Tibial nerve (tissue), 4 donors: ENCODE data around the gene GLRA1.

Source experiments
- EP300 ChIP-seq, 2 donors: sonication (generic); formaldehyde crosslinking; IDR thresholded peaks; one replicate each; pipeline ENCODE4 v1.6.1; 2017; ENCODE audit warnings: antibody characterized with exemption in 2 of 2, mild to moderate bottlenecking in 1 of 2
- POLR2A ChIP-seq, 2 donors: fragments of 450-650 bp; IDR thresholded peaks; one replicate each; pipeline ENCODE4 v1.6.1; 2017; ENCODE audit warnings: antibody characterized with exemption in 2 of 2, mild to moderate bottlenecking in 2 of 2, moderate library complexity in 2 of 2
- TF ChIP-seq, protein P1 (sequence below), 5 experiments: fragments of 200-600 bp in 3 of 5; fragments of 450-650 bp in 2 of 5; sonication (generic) in 3 of 5; IDR thresholded peaks; one replicate each; pipeline ENCODE4 v1.5.1; 2016 to 2019; ENCODE audit warnings: antibody characterized with exemption in 5 of 5, mild to moderate bottlenecking in 3 of 5, moderate library complexity in 2 of 5

DNA sequence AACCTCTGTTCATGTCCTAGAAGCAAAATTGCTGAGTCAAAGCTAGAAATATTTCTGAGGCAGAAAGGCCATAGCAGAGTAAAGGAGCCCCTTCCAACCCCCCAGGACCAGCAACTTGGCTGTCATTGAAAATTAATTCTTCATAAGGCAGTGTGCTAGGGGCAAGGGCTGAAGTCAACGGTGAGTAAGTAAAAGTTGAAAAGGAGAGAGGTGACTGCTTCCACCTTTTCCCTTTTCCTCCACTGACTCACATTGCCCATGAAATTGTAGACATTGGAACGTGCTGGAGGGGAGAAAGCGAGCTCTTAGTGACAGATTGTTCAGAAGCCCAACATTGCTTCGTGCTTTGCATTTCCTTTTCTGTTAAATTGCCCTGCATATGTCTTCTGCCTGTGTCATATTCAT is 19.1 kb downstream of the GLRA1 start:
- TF ChIP-seq, protein P1, sequence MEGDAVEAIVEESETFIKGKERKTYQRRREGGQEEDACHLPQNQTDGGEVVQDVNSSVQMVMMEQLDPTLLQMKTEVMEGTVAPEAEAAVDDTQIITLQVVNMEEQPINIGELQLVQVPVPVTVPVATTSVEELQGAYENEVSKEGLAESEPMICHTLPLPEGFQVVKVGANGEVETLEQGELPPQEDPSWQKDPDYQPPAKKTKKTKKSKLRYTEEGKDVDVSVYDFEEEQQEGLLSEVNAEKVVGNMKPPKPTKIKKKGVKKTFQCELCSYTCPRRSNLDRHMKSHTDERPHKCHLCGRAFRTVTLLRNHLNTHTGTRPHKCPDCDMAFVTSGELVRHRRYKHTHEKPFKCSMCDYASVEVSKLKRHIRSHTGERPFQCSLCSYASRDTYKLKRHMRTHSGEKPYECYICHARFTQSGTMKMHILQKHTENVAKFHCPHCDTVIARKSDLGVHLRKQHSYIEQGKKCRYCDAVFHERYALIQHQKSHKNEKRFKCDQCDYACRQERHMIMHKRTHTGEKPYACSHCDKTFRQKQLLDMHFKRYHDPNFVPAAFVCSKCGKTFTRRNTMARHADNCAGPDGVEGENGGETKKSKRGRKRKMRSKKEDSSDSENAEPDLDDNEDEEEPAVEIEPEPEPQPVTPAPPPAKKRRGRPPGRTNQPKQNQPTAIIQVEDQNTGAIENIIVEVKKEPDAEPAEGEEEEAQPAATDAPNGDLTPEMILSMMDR (IDR thresholded peaks at IDR 0.05), result no peak
- TF ChIP-seq POLR2A (IDR thresholded peaks at IDR 0.05) (no peak), EP300 (IDR thresholded peaks at IDR 0.05) (no peak)
